Peyer's patch (tissue), 4 donors: ENCODE results near the gene ZNF618.

Source experiments
- CTCF ChIP-seq, 6 experiments: fragments of 450-650 bp in 4 of 6; fragments of 200-600 bp in 2 of 6; sonication (generic) in 1 of 6; IDR thresholded peaks; one replicate each; pipeline ENCODE4 v1.5.1; 2017 to 2019; ENCODE audit warnings: antibody characterized with exemption in 6 of 6, mild to moderate bottlenecking in 3 of 6, moderate library complexity in 1 of 6
- POLR2A ChIP-seq, 2 donors: fragments of 450-650 bp; IDR thresholded peaks; one replicate each; pipeline ENCODE4 v1.5.1; 2017; ENCODE audit warnings: antibody characterized with exemption in 2 of 2, mild to moderate bottlenecking in 2 of 2, moderate library complexity in 2 of 2

- no peak for TF ChIP-seq CTCF (IDR thresholded peaks at IDR 0.05)
- TF ChIP-seq POLR2A (IDR thresholded peaks at IDR 0.05), result no peak
Measured at GRCh38 chr9:113931777-113932176, 55.7 kb downstream of the ZNF618 start.
